AG04449 (cell line): ENCODE measurements around the gene SORBS1.

Source experiments
- CTCF ChIA-PET: fragments of 350-600 bp; formaldehyde crosslinking; extraction: SDS; loops from one replicate; lab custom pipeline; 2021; ENCODE audit warnings: antibody characterized with exemption; lab: Yijun Ruan, JAX
- POLR2A ChIA-PET: fragments of 400-600, 350-600 bp; formaldehyde crosslinking; extraction: SDS; loops from one replicate; lab custom pipeline; 2020; ENCODE audit warnings: antibody characterized with exemption, inconsistent platforms; lab: Yijun Ruan, JAX
- DNase-seq: peaks from one replicate; pipeline ENCODE4 v3.0.0-alpha.2; 2010; ENCODE audit warnings: low read depth, low spot score
- H3K4me3 ChIP-seq: 2 replicates; pipeline ENCODE4 v1.5.1; 2011; ENCODE audit warnings: low read depth, mild to moderate bottlenecking, control low read depth, low read length
- TF ChIP-seq, protein P1 (sequence below): IDR thresholded peaks from one replicate; pipeline ENCODE4 v1.5.1; 2011; ENCODE audit warnings: mild to moderate bottlenecking, moderate library complexity, low read length, control low read depth, inconsistent platforms; ENCODE audit not compliant: insufficient read depth; ENCODE audit errors: missing control alignments

The SORBS1 gene

DNA sequence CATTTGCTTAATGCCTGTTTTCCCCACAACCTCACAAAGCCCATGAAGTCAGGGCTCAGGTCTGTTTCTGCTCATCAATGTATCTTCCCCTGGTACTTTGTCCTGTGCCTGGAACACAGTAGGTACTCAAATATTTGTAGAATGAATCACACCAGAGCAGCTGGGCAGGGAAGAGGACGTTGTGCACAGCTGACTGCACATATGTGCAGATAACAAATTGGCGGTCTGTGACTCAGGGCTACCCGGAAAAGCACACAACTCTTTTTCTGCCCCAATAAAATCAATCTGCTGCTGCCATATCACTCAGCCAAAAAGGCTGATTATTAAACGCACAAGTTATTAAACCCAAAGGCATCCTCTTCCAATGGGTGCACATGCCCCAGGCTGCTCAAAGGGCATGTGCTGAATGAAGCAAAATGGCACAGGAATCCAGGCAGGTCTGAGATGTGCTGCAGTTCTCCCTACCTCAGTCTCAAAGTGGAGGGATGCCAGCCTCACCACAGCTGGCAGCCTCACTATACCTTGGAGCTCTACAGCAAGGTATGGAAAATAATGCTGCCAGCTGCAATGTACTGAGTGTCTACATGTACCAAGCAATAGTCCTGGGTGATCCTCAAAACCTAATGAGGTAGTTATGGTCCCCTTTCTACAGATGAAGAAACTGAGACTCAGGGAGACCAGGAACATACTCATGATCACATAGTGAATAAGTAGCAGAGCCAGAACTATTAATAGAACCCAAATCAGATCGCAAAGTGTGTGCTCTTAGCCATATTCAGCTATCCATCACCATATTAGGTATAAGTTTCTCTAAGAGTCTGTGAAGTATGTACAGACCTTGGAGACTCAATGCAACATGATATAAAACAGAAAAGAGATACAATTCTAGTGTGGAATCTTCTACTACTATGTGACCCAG lies 43.4 kb downstream of the SORBS1 start:
- TF ChIP-seq, protein P1, sequence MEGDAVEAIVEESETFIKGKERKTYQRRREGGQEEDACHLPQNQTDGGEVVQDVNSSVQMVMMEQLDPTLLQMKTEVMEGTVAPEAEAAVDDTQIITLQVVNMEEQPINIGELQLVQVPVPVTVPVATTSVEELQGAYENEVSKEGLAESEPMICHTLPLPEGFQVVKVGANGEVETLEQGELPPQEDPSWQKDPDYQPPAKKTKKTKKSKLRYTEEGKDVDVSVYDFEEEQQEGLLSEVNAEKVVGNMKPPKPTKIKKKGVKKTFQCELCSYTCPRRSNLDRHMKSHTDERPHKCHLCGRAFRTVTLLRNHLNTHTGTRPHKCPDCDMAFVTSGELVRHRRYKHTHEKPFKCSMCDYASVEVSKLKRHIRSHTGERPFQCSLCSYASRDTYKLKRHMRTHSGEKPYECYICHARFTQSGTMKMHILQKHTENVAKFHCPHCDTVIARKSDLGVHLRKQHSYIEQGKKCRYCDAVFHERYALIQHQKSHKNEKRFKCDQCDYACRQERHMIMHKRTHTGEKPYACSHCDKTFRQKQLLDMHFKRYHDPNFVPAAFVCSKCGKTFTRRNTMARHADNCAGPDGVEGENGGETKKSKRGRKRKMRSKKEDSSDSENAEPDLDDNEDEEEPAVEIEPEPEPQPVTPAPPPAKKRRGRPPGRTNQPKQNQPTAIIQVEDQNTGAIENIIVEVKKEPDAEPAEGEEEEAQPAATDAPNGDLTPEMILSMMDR, result no peak
- ChIA-PET POLR2A (no interaction called here), CTCF (interaction anchor here (1.4 kb wide), 1 partner anchor 13 kb away, joined by 3 read pairs; no protein-coding TSS in a partner anchor)
- DNase-seq, result no peak
- no peak overlapping the region for H3K4me3 ChIP-seq

DNA sequence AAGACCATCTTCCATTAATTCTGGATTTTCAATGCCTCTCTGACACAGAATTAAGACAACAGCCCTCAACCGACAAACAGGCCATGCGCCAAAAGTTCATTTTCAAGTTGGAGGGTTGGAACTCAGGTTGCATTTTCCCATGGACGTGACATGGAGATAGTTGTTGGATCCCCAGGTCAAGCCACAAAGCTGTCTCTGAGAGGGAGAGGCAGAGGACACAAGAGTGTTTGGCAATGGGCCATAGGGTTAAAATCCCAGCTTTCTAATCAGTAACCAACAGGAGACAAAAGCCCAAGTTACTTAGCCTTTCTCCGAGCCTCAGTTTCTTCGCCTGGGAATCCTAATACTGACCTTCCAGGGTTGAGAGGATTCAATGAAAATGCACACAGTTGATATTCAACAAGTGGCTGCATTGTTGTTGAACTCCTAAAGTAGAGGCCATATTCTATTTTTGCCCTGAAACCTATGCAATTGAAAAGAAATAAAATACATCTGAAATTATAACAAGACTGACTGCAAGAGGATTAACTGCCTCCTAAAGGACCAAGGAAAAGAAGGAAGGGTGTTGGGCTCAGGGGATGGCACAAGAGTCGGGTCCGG lies 44.3 kb downstream of the SORBS1 start:
- CTCF ChIA-PET, result interaction anchor here (1.4 kb wide), 1 partner anchor 14 kb away, joined by 3 read pairs; no protein-coding TSS in a partner anchor

DNA sequence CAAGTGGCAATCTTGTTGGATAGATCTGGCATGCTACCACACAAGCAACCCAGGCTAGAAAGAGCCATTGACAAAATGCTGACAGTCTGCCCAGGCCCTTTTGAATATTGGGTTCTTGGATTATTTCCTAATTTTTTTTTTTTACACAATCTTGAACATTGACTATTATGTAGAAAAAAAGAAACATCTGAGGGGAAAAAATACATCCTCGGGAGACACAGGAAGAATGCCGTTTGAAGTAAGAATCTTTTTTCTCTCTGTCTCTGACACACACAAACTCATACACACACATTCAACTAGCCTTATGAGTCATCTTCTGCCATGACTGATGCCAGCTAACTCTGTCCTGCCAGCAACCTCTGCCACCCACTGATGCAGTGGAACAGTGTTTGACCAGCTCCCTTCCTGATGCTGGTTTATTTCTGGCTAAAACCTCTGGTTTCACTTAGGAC lies 47.2 kb downstream of the SORBS1 start:
- H3K4me3 ChIP-seq, result no peak overlapping the region
- CTCF ChIA-PET, result no interaction called here
- no peak for DNase-seq
- TF ChIP-seq, protein P1, result no peak
- POLR2A ChIA-PET, result no interaction called here

More for the DNA sequence above, 44.3 kb downstream of the SORBS1 start:
- no peak for DNase-seq
- TF ChIP-seq, protein P1, result no peak
- no peak overlapping the region for H3K4me3 ChIP-seq
- POLR2A ChIA-PET, result no interaction called here

DNA sequence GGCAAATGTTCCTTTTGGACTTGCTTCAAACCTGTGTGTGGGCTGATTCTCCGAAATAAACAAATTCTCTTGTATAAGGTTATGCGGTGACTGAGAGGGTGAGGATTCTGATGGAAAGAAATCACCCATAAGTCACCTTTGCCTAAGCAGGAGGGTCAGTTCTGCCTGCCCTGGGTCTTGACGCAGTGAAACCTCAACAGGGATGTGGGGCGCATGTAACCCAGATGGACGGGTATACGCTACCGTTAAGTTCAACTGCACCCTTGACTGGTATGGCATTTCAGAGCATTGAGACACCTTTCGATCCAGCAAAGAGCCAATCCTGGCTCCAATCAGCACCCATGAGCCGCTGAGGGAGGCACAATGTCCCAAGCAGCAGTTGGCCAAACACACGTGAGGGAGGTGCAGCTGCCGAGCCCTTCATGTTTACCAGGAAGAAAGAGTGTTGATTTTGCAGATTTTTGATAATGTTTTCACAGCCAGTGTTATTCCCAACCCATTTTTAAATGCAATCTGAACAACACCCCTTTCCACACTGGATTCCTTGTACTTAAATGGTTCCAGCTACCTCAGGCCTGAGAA lies 48.1 kb downstream of the SORBS1 start:
- CTCF ChIA-PET, result no interaction called here
- POLR2A ChIA-PET, result no interaction called here
- DNase-seq, result no peak
- no peak overlapping the region for H3K4me3 ChIP-seq
- TF ChIP-seq, protein P1, result no peak

DNA sequence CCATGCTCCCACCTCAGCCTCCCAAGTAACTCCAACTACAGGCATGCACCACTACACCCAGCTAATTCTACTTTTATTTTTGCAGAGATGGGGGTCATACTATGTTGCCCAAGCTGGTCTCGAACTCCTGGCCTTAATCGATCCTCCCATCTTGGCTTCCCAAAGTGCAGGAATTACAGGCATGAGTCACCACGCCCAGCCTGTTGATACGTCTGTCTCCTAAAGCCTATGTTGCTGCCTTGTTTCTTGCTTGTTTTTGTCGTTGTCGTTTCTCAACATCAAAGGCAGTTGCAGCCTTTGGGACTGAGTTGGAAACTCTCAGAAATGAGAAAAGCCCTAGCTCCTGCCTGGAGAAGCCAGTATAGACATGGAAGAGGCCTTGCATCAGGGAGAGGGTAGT lies 49.9 kb downstream of the SORBS1 start:
- no peak overlapping the region for H3K4me3 ChIP-seq
- ChIA-PET CTCF (no interaction called here), POLR2A (no interaction called here)
- DNase-seq, result no peak
- TF ChIP-seq, protein P1, result no peak

DNA sequence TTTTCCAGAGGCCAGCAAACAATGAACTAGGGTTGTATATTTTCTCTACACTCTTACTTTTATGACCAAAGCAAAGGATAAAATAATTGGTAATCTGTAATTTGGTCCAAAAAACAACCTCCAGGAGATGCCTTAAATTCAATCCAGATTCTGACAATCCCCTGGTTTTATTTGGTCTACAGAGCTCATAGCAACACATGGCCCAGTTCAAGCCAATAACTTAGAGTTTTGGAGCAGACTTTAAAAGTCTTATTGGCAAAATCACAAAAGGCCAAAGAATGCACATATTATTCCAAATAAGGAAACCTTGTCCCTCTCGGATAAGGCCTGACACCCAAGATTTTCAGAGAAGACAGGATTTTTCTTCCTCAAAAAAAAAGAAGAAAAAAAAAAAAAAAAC lies 51.9 kb downstream of the SORBS1 start:
- ChIA-PET CTCF (no interaction called here), POLR2A (no interaction called here)
- H3K4me3 ChIP-seq, result no peak overlapping the region
- no peak for DNase-seq
- TF ChIP-seq, protein P1, result no peak
